GM10847 (cell line): ENCODE results near the gene C13orf46.

Experiments
- POLR2A ChIP-seq: IDR thresholded peaks from 2 replicates; pipeline ENCODE4 v1.6.1; 2011; ENCODE audit not compliant: insufficient read length; ENCODE audit errors: extremely low read depth

The C13orf46 gene

DNA sequence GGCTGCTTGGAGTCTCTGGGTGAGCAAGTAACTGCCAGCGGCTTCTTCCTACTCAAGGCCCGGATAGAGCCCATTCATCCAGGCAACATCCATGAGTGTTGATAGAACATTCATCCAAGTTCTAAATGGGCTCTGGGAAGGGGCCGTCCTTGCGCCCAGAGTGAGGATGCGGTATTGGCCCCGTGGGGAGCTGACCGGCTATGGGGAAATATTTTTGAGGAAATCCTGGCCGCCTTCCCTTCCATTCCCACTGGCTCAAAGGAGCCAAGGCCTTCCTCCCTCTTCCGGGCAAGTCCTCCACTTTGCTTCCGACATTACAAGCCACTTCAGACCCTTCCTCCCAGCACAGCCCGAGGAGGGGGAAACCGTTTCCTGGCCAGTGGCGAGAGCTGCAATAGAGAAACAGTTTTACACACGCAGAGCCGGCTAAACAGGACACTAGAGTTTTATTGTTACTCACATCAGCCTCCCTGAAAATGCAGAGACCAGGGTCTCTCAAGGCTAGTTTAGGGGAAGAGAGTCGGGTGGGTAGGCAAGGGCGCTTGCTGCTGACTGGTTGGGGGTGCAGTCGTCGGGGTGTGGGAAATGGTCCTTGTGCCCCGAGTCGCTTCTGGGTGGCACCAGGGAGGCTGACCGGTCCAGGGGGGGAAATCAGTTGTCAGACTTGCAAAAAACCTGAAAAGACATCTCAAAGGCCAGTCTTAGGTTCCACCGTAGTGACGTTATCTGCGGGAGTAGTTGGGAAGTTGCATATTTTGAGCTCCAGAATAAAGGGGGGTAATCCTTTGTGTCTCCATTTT lies 37.5 kb downstream of the C13orf46 start:
- TF ChIP-seq POLR2A: no peak

DNA sequence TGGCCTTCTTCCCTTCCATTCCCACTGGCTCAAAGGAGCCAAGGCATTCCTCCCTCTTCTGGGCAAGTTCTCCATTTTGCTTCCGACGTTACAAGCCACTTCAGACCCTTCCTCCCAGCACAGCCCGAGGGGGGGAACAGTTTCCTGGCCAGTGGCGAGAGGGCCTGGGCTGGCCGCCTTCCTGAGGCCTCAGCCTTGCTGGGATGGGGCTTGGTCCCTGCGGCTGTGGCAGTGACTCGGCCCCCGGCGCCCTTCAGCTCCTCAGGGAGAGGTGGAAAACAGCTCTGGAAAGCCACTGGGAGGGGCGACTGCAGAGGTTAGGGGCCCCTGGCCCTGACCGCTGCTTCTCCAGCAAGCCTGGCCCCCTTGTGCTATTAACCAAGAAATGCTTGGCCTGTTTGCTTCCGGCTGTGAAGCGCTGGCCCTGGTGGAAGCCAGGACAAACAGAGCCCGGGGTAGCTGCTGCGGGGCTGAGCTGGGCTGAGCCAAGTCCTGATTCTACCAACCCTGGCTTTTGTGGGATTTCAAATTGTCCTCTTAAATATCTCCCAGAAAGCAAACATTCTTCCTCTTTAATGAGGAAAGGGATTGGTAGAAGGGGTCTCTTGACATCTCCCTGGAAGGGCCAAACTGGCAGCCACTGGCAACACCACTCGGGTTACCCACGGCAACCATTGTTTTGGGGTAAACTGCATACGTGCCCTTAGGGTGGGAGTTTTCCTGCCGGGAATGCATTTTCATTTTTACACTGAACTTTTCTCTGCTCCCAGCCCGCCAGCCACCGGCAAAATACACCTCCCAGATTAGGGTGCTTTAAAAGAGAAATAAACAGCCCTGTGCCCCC lies 38.7 kb downstream of the C13orf46 start:
- TF ChIP-seq POLR2A: no peak

DNA sequence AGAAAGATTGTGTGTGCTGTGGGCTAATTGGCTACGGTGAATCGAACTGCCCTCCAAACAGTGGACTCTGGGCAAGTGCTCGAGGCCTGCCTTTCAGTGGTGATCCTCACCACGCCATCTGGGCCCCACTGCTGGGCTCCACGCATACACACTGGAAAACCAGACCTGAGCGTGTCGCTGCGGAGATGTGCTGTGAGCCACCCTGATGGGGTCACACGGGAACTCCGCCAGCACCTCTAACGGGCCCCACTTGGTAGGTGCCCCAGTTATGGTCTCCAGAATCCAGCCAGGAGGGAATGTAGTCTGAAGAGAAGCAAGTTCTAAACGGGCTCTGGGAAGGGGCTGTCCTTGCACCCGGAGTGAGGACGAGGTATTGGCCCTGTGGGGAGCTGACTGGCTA lies 39.3 kb downstream of the C13orf46 start:
- TF ChIP-seq POLR2A: no peak

DNA sequence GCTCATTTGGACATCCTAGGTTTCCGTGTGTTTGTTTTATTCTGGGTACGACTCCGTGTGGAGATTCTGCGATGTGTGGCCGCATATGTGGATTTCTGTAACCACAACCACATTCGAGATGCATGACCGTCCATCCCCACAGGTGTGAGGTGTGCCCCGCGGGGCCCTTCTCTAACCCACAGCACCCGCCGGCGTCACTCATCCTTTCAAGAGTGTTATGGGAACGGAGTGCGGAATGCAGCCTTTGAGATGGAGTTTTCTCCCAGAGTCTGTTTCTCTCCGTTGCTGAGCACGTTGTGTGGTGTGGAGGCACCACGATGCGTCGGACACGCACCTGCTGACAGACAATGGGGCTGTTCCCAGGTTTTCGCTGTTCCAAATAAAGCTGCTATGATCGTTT lies 40.0 kb downstream of the C13orf46 start:
- TF ChIP-seq POLR2A: no peak

DNA sequence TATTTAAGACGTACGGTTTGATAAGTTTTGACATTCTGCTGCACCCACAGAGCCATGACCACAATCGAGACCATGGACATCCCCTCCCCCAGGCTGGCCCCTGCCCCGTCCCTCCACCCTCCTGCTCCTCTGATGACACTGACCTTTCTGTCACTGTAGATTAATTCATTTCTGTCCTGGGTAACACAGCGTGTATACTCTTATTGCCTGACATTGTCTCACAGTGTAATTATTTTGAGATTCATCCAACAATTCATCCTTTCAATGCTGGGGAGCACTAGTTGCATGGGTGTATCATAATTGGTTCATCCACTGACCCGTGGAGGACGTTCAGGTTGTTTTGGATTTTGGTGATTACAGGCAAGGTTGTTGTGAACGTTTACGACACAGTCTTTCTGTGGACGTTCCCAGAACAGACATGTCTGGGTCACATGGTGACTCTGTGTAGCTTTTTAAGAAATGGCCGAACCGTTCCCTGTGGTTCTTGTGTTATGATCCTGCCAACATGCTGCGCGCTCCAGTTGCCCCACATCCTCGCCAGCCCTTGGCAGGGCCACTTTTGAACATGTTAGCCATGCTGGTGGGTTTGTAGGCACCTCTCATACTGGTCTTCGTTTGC lies 41.9 kb downstream of the C13orf46 start:
- no peak for TF ChIP-seq POLR2A

DNA sequence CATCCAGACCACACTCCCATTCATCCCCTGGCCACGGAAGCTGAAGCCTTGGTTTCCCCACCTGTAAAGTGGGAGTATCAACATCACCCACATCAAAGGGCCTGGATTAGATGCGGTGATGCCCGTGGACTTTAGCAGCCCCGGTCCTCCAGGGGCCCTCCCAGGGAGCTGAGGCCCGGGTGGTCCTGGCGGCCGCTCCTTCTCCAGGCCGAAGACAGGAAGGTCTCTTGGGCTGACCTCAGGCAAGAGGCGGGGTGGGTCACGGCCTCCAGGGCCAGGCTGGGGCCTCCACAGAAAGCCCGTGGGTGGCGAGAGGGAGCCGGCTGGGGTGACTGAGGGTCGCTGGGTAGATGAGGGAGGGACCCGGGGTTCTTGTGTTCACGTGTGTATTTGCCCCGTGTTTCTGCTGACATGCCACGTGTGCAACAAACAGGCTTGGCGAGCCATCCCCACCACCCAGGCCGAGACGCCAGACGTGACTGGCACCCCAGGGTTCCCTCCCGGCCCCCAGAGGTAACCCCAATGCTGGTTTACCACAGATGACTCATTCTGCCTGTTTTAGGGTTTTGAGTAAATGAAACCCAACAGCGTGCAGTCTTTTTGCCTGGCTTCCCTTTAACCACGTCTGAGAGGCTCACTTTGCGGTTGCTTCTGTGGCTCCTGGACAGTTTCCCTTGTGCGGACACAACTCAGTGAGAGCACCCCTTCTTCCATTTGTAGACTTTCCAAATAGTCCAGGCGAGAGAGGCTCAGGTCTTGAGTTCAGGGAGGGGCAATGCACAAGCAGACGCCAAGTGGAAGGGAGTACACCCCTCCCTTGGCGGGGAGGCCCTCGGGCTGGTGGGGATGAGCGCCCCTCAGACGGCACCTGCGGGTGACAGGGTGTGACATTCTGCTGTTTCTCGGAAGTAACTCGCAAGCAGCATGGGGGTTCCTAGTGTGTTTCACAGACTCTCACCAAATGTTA lies 42.9 kb downstream of the C13orf46 start:
- no peak for TF ChIP-seq POLR2A

DNA sequence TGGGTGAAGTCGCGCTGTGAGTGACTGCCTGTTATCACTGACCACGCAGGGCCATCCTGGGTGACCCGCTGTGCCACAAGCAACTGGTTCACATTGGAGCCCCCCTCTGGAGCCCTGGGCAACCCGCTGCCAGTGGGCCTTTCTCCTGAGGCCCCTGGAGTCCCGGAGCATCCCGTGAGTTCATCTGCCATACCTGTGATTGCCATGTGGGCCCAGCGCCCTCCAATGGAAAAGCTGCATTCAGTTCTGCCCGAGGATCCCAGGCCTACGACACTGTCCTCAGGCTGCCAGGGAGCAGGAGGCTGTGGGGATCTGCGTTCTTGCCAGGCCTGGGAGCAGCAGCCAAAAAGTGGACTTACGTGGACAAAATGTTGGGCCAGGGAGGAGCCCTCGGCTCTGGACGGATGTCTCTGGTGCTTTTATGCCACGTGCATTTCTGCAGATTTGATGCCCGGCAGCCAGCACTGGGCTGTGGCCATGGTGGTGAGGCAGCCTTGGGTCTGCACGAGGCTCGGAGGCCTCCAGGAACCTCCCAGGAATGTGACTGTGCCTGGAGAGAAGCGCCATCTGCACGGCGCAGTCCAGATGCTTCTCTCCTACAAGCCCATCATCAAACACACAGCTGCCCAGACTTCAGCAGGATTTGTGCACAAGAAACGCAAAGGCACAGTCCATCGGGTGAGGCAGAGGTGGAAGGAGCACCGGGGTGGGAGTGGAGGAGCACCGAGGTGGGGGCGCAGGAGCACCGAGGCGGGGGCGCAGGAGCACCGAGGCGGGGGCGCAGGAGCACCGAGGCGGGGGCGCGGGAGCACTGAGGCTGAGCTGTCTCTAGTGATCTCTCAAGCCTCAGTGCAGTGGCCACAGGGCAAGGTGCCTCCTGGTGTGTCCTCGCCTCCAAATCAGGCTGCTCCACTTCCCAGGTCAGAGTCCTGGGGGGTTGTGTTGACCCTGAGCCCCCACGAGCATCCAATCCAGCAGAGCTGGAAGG lies 44.0 kb downstream of the C13orf46 start:
- no peak for TF ChIP-seq POLR2A

DNA sequence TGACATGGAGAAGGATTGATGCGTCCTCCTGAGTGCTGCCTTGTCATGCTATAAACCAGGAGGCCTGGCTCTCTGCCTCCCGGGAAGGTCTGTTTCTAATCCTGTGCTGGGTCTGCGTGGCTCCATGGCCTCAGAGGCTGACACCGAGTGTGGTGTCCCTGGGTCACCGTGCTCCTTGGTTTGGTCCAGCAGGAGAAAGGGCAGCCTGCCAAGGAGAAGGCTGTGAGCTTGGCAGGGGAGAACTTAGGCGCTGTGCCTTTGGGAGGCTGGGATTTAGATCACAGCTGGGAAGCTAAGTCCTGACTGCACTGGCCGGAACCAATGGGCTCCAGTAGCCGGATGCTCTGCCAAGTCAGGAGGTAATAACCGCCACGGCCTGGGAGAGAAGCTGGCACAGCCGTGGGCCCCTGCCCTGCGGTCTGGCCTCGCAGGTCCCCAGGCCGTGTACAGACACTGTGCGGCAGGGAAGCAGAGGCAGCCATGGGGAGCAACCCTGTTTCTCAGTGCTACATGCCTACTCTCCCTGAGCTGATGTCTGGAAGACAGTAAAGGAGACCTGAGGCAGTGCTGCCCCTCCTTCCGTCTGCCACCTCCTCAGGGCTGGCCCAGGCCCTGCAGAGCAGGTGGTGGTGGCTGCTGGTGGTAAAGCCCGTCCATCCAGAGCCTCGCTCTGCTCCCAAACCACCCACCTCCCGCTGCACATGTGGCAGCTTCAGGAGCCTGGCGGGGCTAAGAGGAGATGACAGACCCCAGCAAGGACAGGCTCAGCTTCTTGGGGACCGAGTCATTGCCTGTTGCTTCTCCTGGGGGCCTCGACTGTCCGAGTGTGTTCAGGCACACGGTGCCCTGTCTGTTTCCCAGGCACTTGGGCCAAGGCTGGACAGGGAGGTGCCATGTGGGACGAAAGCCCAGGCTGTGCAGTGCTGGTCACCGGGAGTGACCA lies 44.9 kb downstream of the C13orf46 start:
- TF ChIP-seq POLR2A: no peak

DNA sequence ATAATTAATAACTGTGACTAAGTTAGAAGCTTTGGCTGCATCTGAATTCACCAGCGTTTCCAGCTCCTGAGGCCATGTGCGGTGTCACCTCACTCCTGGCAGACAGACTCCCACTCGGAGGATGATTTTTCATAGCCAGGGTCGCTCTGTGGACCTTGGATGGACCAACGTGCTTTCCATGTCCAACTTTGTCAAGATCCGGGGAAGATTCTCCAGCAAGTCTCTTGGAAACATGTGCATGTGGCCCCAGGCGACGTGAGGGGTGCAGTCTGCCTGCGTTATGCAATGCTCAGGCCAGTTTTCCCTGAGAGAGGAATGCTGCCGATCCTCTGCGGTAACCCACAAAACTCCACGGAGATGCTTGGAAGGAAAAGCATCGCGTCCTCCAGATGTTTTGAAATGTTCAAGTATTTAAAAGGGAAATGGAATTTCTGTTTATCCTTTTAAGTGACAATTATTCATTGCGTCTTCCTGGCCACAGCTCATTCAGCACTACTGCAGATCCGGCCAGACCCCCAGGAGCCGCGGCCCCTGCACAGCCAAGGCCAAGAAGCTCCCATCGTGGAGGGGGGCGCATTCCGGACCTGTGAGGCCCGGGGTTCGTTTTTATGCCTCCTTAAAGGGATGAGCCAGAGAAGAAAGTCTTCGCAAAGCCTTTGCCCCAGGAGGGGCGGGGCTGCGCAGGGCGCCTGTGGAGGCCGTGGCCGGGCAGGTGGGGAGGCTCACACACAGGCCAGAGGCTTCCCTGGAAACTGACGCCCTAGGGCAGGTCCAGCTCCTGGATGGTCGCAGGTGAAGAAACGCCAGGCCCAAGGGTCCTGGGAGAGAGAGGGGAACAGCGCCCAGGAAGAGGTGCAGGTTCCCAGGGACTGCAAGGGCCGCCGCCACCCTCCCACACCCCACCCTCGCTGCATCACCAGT lies 46.0 kb downstream of the C13orf46 start:
- TF ChIP-seq POLR2A: no peak

DNA sequence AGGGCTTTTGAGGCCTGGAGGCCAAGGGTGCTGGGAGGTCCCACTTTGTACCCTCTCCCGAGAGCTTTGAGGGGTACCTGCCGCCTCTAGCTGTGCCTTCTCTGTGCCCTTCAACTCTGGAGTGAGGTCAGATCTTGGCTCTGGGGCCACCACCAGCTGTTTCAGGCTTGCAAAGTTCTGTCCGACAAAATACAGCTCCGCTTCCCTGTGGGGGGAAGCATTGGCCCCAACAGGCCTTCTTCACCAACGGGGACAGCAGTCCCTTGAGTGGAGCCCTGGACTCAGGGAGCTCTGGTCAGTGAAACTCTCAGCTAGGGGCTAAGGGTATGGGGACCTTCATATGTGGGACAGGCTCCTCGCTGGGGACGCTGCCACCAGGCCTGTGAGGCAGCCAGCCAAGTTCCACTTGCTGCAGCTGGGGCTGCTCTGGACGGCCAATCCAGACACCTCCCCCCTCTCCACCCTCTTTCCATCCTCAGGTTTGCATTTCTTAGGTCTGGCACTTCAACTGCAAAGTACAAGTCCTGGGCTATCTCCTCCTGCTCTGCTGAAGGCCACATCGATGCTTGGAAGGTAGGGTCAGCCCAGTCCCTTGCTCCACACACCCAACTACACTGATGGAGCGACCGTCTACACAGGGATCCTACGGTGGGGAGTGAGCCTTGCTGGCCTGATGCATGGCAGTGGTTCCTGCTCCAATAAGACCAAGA lies 46.8 kb downstream of the C13orf46 start:
- TF ChIP-seq POLR2A: no peak

DNA sequence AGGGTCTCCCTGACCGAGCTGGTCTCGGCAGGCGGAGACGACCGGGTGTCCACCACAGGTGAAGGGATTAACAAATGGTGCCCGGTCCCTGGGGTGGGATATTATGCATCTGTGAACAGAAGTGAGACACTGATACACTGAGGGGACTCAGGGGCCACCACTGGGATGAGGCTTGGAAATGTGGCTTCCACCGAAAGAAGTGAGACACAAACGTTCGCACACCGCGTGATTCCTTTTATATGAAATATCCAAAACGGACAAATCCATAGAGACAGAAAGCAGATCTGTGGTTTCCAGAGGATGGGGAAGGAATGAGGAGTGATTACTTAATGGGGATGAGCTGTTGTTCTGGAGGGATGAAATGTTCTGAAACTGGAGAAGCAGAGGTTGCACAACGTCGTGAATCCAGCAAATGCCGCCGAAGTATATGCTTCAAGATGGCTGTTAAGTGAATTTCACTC lies 47.5 kb downstream of the C13orf46 start:
- TF ChIP-seq POLR2A: no peak
